Cerebellar cortex (tissue), 1 donor: ENCODE data around the gene BCL2L14.

Experiments
- DNase-seq: peaks from one replicate; pipeline ENCODE4 v3.0.0-alpha.2; 2015; ENCODE audit warnings: low spot score

BCL2L14 gene

DNA sequence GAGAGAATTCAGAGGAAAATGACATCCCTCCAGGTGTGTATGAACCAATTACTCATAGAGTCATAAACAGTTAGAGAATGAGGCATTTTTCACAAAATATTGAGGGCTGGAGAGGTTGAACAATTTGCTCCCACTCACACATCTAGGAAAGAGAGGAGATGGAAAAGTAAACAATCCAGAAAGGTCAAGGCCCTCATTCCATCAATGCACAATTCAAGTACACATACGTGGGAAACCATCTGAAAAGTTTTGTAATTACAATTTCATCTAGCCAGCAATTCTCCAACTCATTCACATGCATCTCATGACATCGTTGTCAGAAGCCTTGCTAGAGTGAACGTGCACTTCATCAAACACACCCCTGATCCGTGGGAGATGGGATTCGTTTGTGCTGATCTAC, 15.7 kb upstream of the BCL2L14 start:
- DNase-seq = no peak

DNA sequence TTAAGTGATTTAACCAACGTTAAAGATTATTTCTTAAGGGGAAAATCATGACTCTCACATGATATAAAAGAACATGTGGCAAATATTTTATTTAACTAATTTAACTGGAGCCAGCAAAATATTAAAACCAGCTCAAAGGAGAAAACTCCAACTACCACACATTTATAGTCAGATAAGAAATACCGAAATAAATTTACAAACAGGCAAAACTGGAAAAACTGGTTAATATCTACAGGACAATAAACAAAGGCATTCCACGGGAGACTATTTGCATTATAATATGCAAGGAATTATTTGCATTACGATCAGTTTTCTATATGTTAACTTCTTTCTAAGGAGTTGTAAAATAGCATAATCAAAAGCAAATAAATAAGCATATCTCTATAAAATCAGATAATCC, 13.8 kb upstream of the BCL2L14 start:
- no peak for DNase-seq

- no peak for DNase-seq
Measured at GRCh38 chr12:12064596-12064995, 6.1 kb upstream of the BCL2L14 start.

DNA sequence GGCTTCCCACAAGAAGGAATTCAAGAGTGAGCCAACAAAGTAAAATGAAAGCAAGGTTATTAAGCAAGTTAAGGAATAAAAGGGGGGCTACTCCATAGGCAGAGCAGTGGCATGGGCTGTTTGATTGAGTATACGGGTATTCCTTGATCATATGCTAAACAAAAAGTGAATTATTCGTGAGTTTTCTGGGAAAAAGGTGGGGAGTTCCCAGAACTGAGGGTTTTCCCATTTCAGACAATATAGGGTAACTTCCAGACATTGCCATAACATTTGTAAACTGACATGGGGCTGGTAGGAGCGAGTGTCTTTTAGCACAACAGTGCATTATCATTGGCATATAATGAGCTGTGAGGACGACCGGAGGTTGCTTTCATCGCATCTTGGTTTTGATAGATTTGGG, 2.0 kb upstream of the BCL2L14 start:
- no peak for DNase-seq

GRCh38 chr12:12069821-12070548, 754 bp upstream of the BCL2L14 start:
- DNase-seq = no peak

GRCh38 chr12:12072064-12072760, 1.5 kb downstream of the BCL2L14 start:
- DNase-seq = no peak

DNA sequence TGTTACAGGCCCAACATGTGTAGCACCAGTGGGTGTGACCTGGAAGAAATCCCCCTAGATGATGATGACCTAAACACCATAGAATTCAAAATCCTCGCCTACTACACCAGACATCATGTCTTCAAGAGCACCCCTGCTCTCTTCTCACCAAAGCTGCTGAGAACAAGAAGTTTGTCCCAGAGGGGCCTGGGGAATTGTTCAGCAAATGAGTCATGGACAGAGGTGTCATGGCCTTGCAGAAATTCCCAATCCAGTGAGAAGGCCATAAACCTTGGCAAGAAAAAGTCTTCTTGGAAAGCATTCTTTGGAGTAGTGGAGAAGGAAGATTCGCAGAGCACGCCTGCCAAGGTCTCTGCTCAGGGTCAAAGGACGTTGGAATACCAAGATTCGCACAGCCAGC, 8.6 kb downstream of the BCL2L14 start:
- no peak for DNase-seq

- peak; percentile 52 for DNase-seq
Measured at GRCh38 chr12:12081836-12082497, 11.2 kb downstream of the BCL2L14 start.

DNA sequence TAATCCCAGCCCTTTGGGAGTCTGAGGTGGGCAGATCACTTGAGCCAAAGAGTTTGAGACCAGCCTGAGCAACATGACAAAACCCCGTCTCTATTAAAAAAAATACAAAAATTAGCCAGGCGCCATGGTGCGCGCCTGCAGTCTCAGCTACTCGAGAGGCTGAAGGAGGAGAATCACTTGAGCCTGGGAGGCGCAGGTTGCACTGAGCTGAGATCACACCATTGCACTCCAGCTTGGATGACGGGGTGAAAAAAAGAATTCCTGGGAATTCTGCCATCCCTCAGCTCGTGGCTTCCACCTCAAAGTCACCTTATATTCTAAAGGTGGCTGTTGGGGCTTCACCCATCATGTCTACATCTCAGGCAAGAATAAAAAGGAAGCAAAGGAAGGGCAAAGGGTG, 12.9 kb downstream of the BCL2L14 start:
- DNase-seq = no peak

- no peak for DNase-seq
Measured at GRCh38 chr12:12086362-12086761, 15.6 kb downstream of the BCL2L14 start.

DNA sequence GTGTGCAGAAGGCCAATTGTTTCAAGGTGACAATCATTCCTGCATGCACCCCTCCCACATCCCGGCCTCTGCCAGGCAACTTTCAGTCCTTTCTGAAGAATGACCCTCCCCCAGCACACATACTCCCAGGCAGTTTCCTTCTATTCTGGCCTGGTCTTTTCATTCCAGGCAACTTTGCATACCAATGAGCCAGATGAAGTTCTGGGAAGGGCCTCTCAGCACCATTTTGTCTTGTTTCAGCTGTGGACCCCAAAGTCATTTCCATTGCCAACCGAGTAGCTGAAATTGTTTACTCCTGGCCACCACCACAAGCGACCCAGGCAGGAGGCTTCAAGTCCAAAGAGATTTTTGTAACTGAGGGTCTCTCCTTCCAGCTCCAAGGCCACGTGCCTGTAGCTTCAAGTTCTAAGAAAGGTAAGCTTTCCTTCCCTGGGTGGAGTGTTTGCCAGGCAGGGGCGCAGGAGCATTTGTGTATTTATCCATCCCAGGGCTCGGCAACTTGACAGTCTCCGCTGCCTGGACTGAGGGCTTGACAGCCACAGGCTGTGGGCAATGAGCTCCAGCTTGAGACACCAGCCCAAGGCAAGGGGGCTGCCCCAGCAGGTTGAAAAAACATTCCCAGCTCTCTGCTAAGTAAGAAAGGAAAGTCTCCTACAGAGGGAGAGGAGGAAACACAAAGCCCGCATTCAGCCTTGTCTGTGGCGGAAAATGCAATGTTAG, 16.4 kb downstream of the BCL2L14 start:
- no peak for DNase-seq

GRCh38 chr12:12087693-12088034, 16.9 kb downstream of the BCL2L14 start:
- no peak for DNase-seq

DNA sequence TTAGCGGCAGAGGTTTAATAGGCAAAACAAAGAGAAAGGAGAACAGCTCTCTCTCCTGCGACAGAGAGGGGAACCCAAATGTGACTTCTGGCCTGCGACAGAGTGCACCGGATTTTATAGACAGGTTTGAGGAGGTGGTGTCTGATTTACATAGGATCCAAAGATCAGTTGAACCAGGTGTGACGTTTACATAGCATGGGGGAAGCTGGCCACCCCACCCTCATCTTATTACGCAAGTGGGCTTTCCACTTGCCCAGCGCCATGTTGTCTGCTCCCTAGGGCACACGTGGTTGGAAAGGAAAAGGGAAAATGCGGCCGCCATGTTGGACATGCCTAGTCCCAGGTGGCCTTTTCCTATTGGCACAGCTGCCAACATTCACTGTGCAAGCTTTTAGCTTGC, 17.4 kb downstream of the BCL2L14 start:
- no peak for DNase-seq

GRCh38 chr12:12088761-12089160, 18.0 kb downstream of the BCL2L14 start:
- no peak for DNase-seq

GRCh38 chr12:12091071-12091470, 20.3 kb downstream of the BCL2L14 start:
- no peak for DNase-seq

DNA sequence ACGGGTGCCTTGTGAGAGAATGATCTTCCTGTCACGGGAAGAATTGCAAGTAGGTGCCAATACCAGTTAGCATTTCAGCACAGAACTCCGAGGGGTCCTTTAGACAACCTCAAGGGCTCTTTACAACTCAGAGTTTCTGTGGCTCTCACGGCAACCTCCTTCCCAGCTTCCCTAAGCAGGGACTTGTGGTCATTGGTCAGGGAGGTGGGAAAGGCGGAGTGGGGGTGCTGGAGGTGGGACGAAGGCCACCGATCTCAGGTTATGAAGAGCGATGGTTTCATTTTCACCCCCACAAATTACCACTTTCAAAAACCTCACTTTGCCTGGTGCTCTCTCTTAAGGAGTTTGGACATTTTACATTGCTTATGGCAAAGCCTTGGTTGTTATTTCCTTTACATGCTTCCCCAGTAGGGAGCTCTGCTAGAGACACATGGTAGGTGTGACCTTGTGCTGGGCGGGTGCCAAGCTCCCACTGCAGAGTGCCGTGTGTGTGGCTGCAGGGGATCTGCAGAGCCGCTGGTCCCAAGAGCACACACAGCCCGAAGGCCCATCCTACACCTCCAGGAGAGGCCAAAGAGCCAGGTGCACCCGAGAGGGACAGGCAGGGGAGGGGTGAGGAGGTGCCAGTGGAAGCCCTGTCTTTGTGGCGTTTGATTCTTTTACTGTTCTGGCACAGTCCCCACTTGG, 21.4 kb downstream of the BCL2L14 start:
- no peak for DNase-seq

GRCh38 chr12:12094481-12094880, 23.7 kb downstream of the BCL2L14 start:
- no peak for DNase-seq

GRCh38 chr12:12095021-12095420, 24.3 kb downstream of the BCL2L14 start:
- DNase-seq = no peak

DNA sequence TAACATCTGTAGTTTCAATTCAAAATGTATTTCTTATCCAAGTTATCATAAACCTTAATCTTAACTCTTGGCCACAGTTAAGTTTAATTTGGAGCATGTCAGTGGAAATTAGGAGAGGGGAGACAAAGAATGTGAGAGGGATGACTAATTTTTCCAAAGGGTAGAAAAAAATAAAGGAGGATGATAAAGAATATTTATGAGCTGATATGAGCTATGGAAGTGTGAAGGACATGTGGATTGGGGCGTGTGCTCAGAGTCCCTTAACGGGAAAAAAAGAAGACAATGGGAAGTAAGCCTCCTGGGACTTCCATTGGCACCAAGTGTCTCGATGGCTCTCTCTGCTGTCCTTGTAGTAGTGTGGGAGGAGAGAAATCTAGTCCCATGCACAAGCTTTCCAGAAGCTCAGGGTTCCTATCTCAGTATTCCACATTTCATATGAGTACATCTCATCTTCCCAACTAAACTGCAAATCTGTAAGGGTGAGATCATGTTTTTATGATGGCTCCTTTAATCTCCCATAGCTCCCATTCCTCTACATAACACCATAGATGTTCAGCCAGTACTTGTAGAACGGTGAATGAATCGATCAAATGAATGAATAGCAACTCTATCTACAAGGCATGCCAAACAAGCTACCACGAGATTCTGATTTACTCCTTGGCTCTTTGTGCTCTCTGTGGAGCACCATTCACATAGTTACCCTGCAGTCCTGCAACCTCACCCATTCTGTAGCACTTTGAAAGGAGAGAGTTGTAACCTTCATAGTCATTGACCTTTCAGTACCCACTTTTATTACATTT, 27.4 kb downstream of the BCL2L14 start:
- DNase-seq = no peak

DNA sequence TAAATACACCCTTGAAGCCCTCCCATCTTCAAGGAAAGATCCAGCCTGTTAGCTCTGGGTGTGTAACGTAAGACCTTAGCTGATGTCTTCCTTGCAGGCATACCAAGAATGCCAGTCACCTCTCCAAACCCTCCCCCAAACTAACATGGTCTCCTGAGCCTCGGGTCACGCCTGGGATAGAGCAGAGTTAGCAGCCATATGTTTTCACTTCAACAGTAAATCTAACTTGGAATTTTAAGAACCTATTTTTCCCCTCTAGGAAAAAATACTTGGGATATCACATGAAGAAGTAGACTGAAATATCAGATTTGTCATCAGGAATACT, 27.9 kb downstream of the BCL2L14 start:
- no peak for DNase-seq

- DNase-seq = no peak
Measured at GRCh38 chr12:12099102-12099501, 28.4 kb downstream of the BCL2L14 start.
